Left renal pelvis (tissue), 4 donors: ENCODE measurements around the gene PAX2. TPM values are rescaled to one million over a fixed set of nuclear protein-coding genes. Genes with fewer than 3 reads are reported as not detected.

Experiments used
- DNase-seq, 4 donors: peaks; one replicate each; pipeline ENCODE4 v3.0.0-alpha.2; 2013; ENCODE audit warnings: low read depth in 4 of 4, low spot score in 3 of 4
- polyA plus RNA-seq, 4 donors: library from polyadenylated mRNA; unstranded; fragments of 120-200 nt; gene quantifications; one replicate each; pipeline ENCODE4 v1.2.1, GENCODE V29; 2013; ENCODE audit not compliant: insufficient read length in 4 of 4

PAX2 gene
- polyA plus RNA-seq, 4 donors: 20.2 to 237 (median 161) TPM

DNA sequence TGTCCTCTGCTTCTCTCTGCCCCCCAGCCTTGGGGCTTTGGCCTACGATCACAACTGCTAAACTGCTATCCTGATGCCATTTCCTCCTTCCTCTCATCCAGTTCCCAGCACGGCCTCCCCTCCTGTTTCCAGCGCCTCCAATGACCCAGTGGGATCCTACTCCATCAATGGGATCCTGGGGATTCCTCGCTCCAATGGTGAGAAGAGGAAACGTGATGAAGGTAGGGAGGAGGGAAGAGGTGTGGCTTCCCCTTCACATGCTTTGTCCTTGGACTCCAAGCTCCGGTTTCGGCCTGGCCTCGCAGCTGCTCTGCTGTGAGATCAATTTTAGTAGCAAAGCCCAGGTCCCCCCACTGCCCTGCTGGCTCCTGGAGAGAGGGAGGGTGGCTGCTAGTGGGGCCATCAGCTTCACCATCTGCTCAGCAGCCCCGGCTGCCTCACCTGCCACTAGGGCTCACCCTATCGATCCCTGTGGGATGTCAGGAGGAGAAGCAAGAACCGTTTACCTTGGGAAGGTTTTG, 35.8 kb downstream of the PAX2 start:
- DNase-seq: no peak

DNA sequence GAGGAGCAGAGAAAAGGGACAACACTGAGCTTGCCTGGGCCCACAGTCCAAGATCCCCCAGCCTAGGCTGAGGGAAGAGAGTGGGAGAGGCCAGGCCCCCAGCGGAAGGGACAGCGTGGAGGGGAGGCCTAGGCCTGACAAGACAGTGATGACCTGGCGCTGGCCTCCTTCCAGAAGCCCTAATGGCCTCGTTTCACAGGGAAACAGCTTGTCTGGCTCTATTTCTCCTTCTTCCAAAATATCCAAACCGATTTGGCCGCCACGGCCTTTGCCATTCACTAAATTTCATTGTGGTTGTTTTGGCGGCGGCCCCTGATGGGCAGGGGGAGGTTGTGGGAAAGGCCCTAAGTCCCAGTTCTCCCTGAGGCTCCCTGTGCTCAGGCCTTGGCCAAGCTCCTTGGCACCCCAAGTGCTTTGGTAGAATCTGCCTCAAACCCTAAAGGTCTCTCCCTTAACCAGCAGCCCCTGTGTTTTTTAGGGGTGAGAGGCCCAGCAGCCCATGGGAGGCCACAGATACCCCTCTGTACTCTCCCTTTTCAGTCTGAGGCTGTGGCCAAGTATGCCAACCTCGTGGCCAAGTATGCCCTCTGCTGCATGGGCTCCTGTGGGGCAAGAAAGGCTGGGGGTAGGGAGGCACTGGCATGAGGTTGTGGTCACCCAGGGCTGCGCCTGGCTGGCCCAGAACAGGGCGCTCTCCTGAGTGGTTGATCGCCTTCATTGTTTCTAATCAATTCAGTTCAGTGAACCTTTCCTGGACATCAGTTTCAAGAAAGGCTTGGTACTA, 37.3 kb downstream of the PAX2 start:
- DNase-seq: no peak

DNA sequence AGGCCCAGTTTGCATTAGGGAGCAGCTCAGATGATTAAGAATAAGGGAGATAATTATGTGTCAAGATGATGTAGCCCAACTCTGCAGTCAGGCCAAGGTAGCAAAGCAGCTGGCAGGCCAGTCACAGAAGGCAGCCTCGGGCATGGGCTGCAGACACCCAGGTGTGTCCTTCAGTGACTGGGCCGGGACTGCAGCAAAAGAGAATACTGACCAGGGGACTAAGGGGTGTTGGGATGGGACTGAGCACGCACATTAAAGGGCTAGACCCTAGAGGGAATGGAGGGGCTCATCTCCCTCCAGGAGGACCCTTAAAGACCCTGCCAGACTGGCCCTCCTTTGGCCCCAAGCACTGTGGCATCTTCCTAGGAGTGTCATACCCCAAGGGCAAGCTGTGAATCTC, 38.7 kb downstream of the PAX2 start:
- no peak for DNase-seq

DNA sequence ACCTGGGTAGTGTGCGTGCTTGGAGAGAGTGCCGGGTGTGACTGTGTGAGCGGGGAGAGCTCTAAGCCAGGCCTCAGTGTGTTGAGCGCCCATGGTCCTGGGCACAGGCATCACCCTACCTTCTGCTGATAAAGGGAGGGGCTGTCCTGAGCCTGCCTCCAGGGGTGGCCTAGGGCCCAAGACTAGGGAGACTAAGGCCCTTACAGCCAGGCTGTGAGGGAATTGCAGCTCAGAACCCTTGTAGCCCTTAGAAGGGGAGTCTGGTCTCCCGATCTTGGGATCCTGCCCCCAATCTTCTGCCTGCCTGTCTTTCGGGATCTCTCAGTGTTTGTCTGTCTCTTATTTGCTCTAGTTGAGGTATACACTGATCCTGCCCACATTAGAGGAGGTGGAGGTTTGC, 41.2 kb downstream of the PAX2 start:
- DNase-seq: no peak

DNA sequence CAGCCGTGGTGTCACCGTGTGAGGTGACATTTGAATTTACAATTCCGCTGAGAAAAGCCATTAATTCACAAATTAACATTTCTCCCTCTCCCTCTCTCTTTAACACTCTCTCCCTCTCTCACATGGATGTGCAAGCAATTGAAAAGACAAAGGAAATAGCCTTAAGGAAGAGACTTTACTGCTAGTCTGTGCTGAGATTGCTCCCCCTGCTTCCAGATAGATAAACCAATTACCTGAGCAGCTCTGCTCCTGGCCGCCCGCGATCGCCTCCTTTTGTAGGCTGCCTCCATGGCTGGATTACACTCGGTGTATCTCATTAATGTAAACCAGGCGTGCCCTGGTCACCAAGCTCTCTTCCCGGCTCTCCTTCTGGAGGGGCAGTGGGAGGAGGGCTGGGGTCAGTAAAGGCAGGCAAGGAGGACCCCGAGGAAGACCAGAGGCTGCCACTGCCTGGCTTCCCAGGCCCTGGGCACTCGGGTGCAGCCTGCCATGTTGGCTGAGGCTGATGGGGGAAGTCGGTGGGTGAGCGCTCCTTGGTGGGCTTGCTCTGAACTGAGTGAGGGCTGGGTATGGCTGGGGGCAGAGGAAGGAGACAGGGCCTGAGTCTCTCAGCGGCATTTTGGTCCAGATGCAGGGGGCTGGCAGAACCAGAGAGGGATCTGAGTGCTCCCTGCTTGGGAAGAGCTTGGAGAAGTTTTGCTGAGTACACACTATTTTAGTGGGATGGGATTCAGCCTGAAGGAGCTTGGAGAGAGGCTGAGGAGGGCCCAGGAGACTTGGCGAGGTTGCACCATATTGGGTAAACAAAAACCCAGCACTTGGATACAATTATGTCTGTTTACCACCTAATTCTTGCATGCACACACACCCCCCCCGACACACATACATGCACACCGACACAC, 42.9 kb downstream of the PAX2 start:
- no peak for DNase-seq

DNA sequence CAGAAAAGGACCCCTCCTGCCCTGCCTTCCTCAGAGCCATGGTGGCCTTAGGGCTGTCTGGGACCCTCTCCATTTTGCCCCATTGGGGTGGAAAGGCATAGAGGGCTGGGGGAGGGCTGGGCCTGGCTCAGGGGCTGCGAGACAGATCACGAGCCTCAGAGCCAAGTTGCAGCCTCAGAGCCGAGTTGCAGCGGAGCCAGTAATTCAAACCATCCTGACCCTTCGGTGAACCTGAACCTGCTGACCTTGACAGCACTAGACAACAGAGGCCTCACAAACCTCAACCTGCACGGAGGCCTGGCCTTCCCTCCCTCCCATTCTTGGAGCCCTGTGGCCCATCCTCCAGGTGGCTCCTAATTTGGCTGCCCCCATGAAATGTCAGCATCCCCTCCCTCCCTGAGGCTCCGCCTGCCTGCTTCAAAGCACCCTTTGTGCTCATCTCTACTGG, 45.4 kb downstream of the PAX2 start:
- peak in 2 of 4 donors; percentile 38 to 61 for DNase-seq

DNA sequence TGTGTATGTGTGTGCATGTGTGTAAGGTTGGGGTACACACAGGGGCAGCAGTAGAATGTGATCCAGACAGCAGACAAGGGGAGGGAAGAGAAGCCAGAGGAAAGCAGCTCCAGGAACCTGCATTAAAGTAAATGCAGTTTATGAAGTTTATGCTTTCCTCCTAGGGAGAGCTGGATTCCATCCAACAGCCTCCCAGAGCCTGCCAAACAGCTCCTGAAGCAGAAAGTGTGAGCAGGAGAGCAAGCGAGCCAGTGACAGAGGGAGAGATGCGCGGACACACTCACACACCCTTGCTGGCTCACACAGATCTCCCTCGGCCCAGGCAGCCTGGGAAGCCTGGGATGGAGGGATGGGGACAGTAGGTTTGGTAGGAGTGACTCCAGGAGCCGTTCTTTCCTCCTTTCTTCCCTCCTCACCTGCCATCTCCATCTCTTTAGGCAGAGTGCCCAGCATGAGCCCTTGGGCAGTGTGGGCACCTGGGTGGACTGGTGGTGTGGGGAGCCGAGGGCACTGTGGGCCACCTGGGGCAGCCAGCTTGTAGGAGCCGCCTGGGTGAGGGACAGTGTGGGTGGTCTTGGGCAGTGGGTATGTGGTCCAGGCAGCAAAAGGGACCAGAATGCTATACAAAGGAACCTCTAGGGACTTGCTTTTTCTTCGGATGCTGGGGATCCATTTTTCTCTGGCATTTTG, 46.1 kb downstream of the PAX2 start:
- DNase-seq: no peak

DNA sequence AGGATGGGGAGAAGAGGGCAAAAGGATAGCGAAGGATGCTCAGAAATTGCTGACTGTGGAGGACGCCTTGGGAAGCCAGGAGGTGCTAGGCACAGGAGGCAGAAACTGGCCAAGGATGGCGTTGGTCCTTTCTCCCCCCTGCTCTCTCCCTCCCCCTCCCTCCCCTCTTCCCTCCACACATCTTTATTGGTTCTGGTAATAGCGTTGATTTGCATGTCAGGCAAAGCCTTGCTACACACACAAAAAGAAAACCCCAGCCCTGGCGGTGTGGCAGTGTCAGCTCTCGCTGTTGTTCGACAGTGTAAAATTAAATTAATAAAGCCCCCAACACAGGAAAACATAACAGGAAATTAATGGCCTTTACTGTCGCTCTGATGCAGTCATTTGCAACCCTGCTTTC, 47.2 kb downstream of the PAX2 start:
- DNase-seq: no peak

DNA sequence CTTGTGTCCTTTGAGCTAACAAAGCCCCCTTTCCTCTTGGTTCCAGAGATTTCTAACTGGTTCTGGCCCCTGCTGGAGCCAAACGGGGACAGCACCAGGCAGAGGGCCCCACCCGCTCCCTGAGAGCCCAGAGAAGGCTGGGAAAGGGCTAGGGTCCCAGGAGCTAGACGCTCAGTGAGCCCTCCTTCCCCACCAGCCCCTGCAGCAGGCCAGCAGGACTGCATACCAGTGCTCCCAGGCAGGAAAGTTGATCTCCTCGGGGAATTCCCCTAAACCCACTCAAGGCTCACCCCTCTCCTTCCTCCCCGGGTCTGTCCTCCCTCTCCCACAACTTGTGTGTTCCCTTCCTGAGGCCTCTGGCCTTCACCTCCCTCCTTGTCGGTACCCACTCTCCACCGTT, 47.7 kb downstream of the PAX2 start:
- no peak for DNase-seq

DNA sequence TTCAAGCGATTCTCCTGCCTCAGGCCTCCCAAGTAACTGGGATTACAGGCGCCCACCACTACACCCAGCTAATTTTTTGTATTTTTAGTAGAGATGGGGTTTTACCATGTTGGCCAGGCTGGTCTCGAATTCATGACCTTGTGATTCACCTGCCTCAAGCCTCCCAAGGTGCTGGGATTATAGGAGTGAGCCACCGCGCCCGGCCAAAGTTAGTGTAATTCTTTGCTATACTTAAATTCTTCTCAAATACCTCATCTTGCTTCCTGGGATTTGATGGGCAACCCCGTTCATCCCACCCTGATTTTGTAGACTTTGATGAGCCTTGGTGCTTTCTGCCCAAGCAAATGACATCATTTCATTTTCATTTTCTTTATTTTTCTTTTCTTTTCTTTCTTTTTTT, 54.5 kb downstream of the PAX2 start:
- no peak for DNase-seq

DNA sequence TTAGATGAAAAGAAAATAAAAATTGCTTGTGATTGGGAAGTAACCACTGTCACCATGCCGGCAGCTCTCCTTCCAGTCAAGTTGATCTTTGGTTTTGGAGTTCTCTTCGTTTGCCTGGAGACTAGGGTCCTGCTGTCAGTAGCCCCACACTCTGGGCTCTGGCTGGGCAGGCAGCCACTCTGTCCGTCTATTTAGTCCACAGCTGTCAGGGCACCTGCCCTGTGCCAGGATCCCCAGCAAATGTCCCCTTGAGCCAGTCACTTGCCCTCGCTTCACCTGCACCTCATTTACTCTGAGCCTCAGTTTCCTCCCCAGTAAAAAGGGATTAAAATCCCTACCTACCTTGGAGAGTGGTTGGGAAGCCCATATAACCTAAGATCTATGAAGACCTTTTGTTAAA, 55.5 kb downstream of the PAX2 start:
- DNase-seq: no peak

DNA sequence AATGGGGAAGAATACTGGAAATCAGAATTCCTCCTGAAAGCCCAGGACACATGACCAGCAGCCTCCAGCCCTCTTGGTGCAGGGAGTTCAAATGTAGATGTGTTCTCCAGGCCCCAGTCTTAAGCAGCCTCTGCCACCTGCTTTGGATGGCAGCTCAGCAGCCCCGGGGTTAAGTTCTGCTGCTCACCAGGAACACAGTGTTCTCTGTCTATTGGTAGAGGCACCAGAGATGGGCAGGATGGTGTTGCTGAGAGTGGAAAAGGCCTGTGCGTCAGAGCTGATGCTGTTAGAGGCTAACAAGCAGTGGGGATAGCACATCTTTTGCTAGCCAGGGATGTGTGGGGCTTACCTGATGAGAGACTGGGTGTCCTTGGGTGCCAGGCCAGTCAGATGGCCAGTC, 56.8 kb downstream of the PAX2 start:
- no peak for DNase-seq

DNA sequence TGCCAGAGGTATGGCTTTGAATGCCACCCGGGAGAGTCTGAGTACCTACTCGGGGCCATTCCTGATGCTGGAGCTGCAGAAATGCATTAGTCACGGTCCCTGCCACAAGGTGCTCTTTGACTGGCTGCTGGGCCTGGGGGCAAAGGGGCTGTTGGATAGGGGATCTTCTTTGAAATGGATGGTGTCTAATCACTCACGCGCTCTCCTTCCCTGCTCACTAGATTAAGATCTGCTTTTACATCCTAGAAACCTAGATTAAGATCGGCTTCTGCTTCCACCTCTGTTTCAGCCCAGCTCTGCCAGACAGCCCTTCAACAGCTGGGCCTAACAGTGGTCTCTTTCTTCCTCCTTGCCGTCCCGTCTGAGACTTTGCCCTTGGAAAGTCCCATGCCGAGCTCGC, 57.2 kb downstream of the PAX2 start:
- no peak for DNase-seq

DNA sequence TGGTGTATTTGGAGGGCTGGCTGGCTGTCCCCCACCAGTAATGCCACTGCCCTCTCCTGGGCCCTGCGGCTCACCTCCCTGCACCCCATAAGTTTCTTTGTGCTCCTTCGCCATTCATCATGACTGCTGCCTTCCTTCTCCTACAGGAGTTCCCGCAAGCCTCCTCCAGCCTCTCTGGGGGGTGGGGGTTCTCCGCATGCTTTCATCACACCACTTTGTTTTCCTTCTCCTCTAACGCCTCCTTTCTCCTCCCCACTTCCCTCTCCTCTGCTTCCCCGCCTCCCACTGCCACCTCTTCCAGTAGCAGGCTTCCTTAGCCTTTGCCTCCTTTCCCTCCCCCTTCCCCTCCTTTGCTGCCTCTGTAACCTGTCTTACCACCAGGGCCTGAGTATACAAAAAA, 58.1 kb downstream of the PAX2 start:
- no peak for DNase-seq

DNA sequence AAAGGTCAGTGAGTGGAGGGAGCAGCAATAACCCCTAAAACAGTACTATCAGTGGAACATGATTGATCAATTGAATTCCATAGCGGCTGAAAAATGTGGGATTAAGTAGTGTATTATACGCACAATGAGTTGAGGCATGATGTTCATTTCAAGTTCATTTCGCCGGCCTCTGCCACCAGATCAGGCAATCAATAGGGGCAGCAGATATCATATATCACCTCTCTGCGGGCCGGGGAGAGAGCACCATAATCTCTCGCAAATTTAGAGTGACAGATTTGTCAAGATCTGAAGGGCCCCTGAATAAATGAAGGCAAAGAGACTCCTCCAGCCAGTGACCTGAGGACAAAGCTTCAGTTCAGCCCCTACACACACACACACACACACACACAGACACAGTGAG, 58.5 kb downstream of the PAX2 start:
- DNase-seq: no peak

DNA sequence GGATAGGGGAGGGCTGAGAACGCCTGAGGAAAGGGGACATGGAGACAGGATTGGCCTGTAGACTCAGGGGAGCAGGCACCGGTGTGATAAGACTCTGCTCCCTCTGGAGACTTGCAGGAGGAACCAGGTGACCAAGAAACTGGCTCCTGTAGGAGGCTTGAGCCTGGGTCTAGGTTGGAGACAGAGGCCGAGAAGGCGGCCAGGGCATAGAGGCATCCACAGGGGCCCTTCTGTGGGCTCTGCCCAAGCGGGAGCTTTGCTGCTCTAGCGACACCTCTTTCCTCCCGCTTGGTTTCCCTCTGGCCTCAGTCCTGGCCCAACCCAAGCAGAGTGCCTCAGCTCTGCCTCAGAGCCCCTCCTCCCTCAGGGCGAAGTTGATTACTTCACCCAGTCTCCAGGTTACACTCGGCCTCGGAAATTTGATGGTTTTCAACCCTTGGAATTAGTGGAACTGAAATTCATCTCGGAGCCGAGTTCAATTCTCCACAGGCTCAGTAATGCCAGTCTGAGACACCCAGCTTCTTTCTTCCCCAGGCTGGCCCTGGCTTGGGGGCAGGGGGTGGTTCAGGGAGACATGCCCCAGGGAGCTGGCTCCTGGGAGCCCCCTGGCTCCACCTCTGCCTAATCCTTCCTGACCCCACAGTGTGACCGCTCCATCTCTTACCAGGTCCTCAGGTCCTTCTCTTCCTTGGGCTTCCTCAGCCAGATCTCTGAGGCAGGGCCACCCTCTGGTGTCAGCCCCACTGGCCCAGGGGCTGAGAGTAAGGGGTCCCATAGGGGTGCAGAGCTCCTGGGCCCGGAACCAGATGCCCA, 60.4 kb downstream of the PAX2 start:
- DNase-seq: no peak

DNA sequence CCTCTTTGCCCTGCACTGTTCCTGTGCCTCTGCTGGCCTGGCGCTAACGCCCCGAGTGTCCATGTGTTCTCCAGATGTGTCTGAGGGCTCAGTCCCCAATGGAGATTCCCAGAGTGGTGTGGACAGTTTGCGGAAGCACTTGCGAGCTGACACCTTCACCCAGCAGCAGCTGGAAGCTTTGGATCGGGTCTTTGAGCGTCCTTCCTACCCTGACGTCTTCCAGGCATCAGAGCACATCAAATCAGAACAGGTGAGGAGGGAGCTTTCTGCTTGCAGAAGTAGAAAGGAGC, 60.9 kb downstream of the PAX2 start:
- DNase-seq: no peak

DNA sequence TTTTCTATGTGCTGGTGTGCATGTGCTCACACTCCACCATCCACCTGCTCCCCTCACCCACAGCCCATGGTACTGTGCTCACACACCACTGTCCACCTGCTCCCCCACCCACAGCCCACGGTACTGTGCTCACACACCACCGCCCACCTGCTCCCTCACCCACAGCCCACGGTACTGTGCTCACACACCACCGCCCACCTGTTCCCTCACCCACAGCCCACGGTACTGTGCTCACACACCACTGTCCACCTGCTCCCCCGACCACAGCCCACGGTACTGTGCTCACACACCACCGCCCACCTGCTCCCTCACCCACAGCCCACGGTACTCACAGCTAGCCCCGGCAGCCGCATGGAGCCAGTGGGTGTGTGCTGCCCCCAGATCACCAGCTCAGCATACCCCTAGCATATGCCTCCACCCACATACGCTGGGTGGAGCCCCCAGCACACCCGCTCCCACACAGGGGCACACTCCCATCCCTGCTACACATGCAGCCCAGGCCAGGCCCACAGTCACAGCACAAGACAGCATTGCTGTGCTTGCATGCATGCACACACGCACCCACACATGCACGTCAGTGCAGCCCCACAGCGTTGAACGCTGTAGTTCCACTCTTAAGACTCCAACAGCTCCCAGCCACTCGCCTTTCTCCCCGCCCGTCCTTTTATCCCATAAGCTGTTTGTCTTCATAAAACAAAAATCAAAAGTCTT, 62.0 kb downstream of the PAX2 start:
- DNase-seq: no peak

DNA sequence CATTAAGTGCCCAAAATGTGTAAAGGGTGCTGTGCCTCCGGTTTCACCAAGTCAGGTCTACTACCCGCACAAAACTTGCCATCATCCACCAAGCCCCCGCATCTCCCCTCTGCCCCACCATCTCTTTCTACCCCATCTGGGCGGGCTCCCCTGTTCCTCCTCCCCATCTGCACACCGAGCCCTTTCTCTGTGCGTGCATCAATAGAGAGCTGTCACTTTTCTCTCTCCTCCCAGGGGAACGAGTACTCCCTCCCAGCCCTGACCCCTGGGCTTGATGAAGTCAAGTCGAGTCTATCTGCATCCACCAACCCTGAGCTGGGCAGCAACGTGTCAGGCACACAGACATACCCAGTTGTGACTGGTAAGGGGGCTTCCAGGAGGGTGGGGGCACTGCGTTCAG, 63.5 kb downstream of the PAX2 start:
- DNase-seq: no peak
